NT2/D1 (cell line): ENCODE results near the gene NUDT16L1.

Experiments
- SUZ12 ChIP-seq: IDR thresholded peaks from 2 replicates; pipeline ENCODE4 v1.6.1; 2011; ENCODE audit not compliant: insufficient read length, insufficient read depth; ENCODE audit errors: extremely low read depth
- YY1 ChIP-seq: IDR thresholded peaks from 2 replicates; pipeline ENCODE4 v1.6.1; 2011; ENCODE audit not compliant: insufficient read length, insufficient read depth
- ZNF274 ChIP-seq: IDR thresholded peaks from 2 replicates; pipeline ENCODE4 v1.6.1; 2011; ENCODE audit warnings: mild to moderate bottlenecking, low read depth, low read length

DNA sequence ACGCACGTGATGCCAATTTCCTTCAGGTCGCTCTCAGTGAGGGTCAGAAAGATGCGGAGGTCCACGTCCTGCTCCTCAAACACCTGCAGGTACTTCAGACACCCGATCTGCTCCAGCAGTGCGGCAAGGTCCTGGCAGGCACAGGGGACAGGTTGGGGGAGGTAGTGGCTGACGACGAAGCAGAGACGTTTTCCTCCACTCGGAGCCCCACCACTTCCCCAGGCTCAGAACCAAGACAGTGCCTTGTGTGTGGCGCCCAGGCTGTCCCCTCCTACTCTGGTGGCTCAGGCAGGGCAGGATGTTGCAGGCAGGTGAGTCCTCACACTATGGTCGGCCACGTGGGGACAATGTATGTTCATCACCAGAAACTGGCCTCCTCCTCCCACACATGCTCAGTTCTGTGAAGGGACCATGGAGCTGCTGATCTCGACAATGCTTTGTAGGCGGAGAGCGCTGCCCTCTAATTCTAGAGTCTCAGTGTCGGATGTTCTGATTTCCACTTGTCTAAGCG is 5.7 kb downstream of the NUDT16L1 start:
- no peak for TF ChIP-seq YY1
- no peak for TF ChIP-seq SUZ12
- TF ChIP-seq ZNF274 = no peak
